ENCODE results near the gene TTC13. TPM values are rescaled to one million over a fixed set of nuclear protein-coding genes. Genes with fewer than 3 reads are reported as not detected.

TTC13 gene
- total and polyA plus RNA-seq, 10 donors = 16.2 to 86.6 (median 38.8) TPM

- Histone ChIP-seq H3K27me3 (replicated peaks in 1 of 7) (peaks cover 0 to 3% (median 0%) of the 10 kb centered on the region in 7 donors), H3K4me3 (no peak overlapping the region), H3K4me1 (peaks cover 0 to 9% (median 0%) of the 10 kb centered on the region in 6 donors), H3K9me3 (no peaks in the 10 kb centered on the region), H3K36me3 (no peaks in the 10 kb centered on the region), H3K27ac (no peak overlapping the region)
- WGBS, 5 donors = 85 to 93% (median 90%) methylated on average over 6 of the region's 6 CpGs
- TF ChIP-seq POLR2AphosphoS5 (IDR thresholded peaks at IDR 0.05) = no peak
- TF ChIP-seq, protein P1, sequence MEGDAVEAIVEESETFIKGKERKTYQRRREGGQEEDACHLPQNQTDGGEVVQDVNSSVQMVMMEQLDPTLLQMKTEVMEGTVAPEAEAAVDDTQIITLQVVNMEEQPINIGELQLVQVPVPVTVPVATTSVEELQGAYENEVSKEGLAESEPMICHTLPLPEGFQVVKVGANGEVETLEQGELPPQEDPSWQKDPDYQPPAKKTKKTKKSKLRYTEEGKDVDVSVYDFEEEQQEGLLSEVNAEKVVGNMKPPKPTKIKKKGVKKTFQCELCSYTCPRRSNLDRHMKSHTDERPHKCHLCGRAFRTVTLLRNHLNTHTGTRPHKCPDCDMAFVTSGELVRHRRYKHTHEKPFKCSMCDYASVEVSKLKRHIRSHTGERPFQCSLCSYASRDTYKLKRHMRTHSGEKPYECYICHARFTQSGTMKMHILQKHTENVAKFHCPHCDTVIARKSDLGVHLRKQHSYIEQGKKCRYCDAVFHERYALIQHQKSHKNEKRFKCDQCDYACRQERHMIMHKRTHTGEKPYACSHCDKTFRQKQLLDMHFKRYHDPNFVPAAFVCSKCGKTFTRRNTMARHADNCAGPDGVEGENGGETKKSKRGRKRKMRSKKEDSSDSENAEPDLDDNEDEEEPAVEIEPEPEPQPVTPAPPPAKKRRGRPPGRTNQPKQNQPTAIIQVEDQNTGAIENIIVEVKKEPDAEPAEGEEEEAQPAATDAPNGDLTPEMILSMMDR (IDR thresholded peaks at IDR 0.05 in 8 of 11, conservative IDR thresholded peaks at IDR 0.05 in 3 of 11) = no peak
- TF ChIP-seq POLR2A (IDR thresholded peaks at IDR 0.05) = no peak
- DNase-seq = no peak
- intact Hi-C loops (cut with DNase I; ENCODE audit: low total_unique reads) = no loop called here
Measured at GRCh38 chr1:230894032-230894431, 84.6 kb downstream of the TTC13 start.

DNA sequence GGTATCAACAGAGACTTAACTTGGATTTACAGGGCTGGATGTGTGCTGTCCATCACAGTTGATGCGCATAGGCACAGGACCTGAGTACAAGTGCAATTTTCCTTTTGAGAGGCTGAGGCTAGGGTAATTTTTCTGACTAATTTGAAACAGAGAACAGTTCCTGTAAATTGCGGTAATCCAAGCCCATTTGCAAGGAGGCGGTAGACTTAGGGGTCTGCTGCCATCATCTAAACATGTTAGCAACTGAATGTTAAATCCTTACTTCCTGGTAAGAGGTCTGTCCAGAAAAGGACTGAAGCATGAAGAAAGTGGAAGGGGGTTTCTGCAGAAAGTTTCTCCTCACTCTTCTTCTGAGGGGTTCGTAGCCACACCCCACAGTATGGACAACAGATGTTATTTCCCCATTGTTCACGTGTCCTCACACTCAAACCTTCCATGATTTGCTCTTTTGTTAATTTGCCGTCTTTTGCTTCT lies 86.6 kb downstream of the TTC13 start:
- no peaks in the 10 kb centered on the region for H3K9me3 ChIP-seq
- 72 to 90% (median 83%) methylated on average over 6 of the region's 6 CpGs for WGBS, 5 donors
- TF ChIP-seq POLR2AphosphoS5 (IDR thresholded peaks at IDR 0.05) (no peak), POLR2A (IDR thresholded peaks at IDR 0.05) (no peak)
- TF ChIP-seq, protein P1 (IDR thresholded peaks at IDR 0.05 in 8 of 11, conservative IDR thresholded peaks at IDR 0.05 in 3 of 11) = no peak

GRCh38 chr1:230891413-230891812 lies 87.2 kb downstream of the TTC13 start:
- Histone ChIP-seq H3K36me3 (no peaks in the 10 kb centered on the region), H3K4me1 (peaks cover 0 to 9% (median 0%) of the 10 kb centered on the region in 6 donors), H3K27me3 (replicated peaks in 1 of 7) (peaks cover 0 to 3% (median 0%) of the 10 kb centered on the region in 7 donors), H3K4me3 (no peak overlapping the region), H3K27ac (no peak overlapping the region), H3K9me3 (no peaks in the 10 kb centered on the region)
- intact Hi-C loops (cut with DNase I; ENCODE audit: low total_unique reads) = no loop called here
- TF ChIP-seq POLR2A (IDR thresholded peaks at IDR 0.05) = no peak
- TF ChIP-seq POLR2AphosphoS5 (IDR thresholded peaks at IDR 0.05) = no peak
- TF ChIP-seq, protein P1 (IDR thresholded peaks at IDR 0.05 in 8 of 11, conservative IDR thresholded peaks at IDR 0.05 in 3 of 11) = no peak
- DNase-seq = no peak
- WGBS, 5 donors = 34 to 58% (median 47%) methylated on average over 2 of the region's 2 CpGs

More for the DNA sequence above, 86.6 kb downstream of the TTC13 start:
- H3K4me3 ChIP-seq = no peak overlapping the region
- DNase-seq = no peak
- intact Hi-C loops (cut with DNase I; ENCODE audit: low total_unique reads) = no loop called here
- peaks cover 0 to 3% (median 0%) of the 10 kb centered on the region in 7 donors for H3K27me3 ChIP-seq (replicated peaks in 1 of 7)
- H3K4me1 ChIP-seq = peaks cover 0 to 9% (median 0%) of the 10 kb centered on the region in 6 donors
- no peaks in the 10 kb centered on the region for H3K36me3 ChIP-seq
- H3K27ac ChIP-seq = no peak overlapping the region

DNA sequence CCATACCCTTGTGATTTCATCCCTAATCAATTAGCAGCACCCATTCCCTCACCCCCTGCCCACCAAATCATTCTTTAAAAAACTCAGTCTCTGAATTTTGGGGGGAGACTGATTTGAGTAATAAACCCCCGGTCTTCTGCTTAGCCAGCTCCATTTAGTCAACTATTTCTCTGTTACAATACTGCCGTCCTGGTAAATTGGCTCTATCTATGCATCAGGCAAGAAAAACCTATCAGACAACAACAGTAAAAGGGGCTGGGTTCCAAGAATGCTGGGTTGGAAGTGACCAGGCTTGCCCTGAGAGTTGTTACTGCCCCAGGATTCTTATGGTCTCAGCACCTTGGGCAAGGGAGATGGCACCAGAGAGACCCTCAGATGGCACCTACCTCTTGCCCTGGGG lies 94.0 kb downstream of the TTC13 start:
- intact Hi-C loops (cut with DNase I; ENCODE audit: low total_unique reads) = no loop called here
- no peaks in the 10 kb centered on the region for H3K4me1 ChIP-seq
- no peak overlapping the region for H3K27ac ChIP-seq
- H3K27me3 ChIP-seq (replicated peaks in 1 of 7) = peaks cover 0 to 53% (median 9%) of the 10 kb centered on the region in 7 donors
- H3K36me3 ChIP-seq = no peaks in the 10 kb centered on the region
- peaks cover 0 to 20% (median 4%) of the 10 kb centered on the region in 8 donors for H3K9me3 ChIP-seq
- TF ChIP-seq, protein P1 (IDR thresholded peaks at IDR 0.05 in 8 of 11, conservative IDR thresholded peaks at IDR 0.05 in 3 of 11) = no peak
- TF ChIP-seq POLR2AphosphoS5 (IDR thresholded peaks at IDR 0.05) (no peak), POLR2A (IDR thresholded peaks at IDR 0.05) (no peak)
- no peak for DNase-seq
- H3K4me3 ChIP-seq = no peak overlapping the region
- WGBS, 5 donors = 75 to 91% (median 88%) methylated on average over 2 of the region's 2 CpGs

All from spleen (tissue), 11 donors.